HG03439 (cell line): ENCODE measurements around the gene LCN9.

ENCODE experiments used
- ATAC-seq: cut with Tn5 transposase; IDR thresholded peaks from one replicate; pipeline ENCODE4 v1.9.1; 2021; ENCODE audit warnings: mild to moderate bottlenecking, moderate library complexity; ENCODE audit not compliant: unreplicated experiment

LCN9 gene

GRCh38 chr9:135716045-135716444, 52.9 kb downstream of the LCN9 start:
- no peak for ATAC-seq
